Nephron progenitor cell (in vitro differentiated cells): ENCODE results near the gene ATXN2.
"Not testable (repeated sequence)": the region's sequence is repeated elsewhere in the genome, so short reads cannot be mapped to it uniquely, and the experiment has no call there.

Source experiments
- DNase-seq: peaks from one replicate; pipeline ENCODE4 v3.0.0; 2021
- H3K27ac Mint-ChIP-seq: 2 replicates; pipeline ENCODE4 v1.8.0; 2021; ENCODE audit warnings: mild to moderate bottlenecking, moderate library complexity, mixed read lengths
- H3K27me3 Mint-ChIP-seq: 2 replicates; pipeline ENCODE4 v1.8.0; 2021; ENCODE audit warnings: mild to moderate bottlenecking, low read depth, mixed read lengths; ENCODE audit not compliant: poor library complexity
- H3K36me3 Mint-ChIP-seq: 2 replicates; pipeline ENCODE4 v1.8.0; 2021; ENCODE audit warnings: low read depth, mixed read lengths
- H3K4me1 Mint-ChIP-seq: 2 replicates; pipeline ENCODE4 v1.8.0; 2021; ENCODE audit warnings: mixed read lengths
- H3K4me3 Mint-ChIP-seq: 2 replicates; pipeline ENCODE4 v1.8.0; 2021; ENCODE audit warnings: mild to moderate bottlenecking, moderate library complexity, mixed read lengths
- H3K9me3 Mint-ChIP-seq: 2 replicates; pipeline ENCODE4 v1.8.0; 2021; ENCODE audit warnings: mild to moderate bottlenecking, moderate library complexity, mixed read lengths
- TF ChIP-seq, protein P1 (sequence below): fragments of 200-600 bp; sonication (generic); IDR thresholded peaks from 2 replicates; pipeline ENCODE4 v1.5.0; 2021; ENCODE audit warnings: antibody characterized with exemption

ATXN2 gene

DNA sequence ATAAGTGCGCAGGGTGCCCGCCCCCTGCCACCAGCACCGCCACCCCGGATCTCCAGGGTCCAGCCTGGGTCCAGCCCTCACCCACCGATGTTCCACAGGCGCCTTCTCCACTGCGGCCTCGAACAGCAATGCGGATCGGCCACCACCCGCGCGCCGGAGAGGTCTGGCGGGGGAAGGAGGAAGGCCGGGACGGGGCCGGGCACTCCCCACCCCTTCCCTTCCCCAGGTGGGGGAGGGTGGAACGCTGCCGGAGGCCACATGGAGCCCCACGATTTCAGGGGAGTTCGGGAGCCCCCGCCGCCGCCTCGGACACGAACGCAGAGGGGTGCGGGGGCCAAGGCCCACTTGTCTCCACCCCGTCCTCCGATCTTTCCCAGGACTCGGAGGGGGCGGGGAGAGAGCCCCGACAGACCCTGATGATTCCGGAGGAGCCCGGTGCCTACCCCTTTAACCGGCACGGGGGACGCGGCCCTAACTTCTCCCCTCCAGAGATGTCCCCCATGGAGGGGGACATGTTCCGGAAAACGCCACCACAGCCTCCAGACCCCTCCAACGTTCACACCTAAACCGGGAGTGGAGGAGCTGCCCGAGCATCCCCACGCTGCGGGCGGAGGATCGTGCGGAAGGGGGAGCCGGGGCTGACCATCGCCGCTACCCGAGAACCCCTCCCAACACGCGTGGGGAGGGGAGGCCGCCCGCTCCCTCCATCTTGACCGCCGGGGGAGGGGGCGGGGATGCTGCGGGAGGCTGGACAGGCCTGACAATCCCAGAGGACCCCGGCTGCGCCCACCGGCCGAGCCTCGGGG is 1.1 kb downstream of the ATXN2 start:
- Mint-ChIP-seq H3K27me3 (peaks cover 4% of the 10 kb centered on the region), H3K4me3 (peak overlapping the region; percentile 94), H3K36me3 (peaks cover 21% of the 10 kb centered on the region), H3K27ac (peak overlapping the region; percentile 97), H3K9me3 (peaks cover 6% of the 10 kb centered on the region), H3K4me1 (peaks cover 45% of the 10 kb centered on the region)
- TF ChIP-seq, protein P1, sequence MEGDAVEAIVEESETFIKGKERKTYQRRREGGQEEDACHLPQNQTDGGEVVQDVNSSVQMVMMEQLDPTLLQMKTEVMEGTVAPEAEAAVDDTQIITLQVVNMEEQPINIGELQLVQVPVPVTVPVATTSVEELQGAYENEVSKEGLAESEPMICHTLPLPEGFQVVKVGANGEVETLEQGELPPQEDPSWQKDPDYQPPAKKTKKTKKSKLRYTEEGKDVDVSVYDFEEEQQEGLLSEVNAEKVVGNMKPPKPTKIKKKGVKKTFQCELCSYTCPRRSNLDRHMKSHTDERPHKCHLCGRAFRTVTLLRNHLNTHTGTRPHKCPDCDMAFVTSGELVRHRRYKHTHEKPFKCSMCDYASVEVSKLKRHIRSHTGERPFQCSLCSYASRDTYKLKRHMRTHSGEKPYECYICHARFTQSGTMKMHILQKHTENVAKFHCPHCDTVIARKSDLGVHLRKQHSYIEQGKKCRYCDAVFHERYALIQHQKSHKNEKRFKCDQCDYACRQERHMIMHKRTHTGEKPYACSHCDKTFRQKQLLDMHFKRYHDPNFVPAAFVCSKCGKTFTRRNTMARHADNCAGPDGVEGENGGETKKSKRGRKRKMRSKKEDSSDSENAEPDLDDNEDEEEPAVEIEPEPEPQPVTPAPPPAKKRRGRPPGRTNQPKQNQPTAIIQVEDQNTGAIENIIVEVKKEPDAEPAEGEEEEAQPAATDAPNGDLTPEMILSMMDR: no peak
- DNase-seq: peak; percentile 66

DNA sequence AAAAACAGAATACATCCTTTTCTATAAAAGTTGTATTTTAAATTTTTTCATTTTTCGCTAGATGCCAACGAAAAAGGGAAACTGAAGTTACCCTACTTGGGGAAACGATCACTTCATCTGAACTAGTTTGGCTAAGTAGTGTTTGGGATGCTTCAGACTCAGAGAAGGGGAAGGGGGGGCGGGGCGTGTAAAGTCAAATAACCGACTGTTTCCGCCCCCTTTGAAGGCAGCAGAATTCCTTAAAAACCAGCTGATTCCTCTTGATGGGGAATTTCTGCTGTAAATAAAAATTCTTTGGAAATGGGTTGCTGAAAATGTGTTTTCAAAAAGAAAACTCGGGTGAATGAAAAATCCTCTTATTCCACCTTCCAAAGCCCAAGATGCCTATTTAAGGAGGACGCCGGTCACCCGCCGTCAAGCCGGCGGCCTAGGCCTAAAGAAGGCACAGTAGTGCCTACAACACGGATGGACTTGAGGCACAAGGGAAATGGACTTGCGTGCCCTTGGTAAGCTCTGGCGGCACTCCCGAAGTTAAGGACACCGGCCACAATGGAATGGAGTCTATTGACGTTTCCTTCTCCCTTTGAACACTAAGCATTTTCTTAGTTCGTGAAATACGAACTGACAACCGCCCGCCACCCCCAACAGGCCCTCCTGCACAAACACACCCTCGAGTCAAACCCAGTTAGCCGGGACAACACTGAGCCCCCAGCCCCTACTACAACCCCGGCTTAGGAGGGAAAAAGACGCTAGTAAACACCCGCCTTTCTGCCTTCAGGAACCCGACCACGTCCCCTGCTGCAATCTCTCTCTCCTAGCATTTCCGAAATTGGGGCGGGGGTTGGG is 1.9 kb downstream of the ATXN2 start:
- H3K27me3 Mint-ChIP-seq: peaks cover 4% of the 10 kb centered on the region

DNA sequence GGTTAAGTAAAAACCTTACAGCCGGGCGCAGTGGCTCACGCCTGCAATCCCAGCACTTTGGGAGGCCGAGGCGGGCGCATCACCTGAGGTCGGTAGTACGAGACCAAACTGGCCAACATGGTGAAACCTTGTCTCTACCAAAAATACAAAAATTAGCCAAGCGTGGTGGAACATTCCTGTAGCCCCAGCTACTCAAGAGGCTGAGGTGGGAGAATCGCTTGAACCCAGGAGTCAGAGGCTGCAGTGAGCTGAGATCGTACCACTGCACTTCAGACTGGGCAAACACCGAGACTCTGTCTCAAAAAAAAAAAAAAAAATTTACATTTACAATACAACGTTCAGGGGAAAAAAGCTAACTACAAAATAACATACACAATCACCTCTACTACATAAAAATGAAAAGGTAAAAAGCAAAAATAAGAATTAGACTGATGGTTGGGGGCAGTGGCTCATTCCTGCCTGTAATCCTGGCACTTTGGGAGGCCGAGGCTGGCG is 3.7 kb downstream of the ATXN2 start:
- peaks cover 10% of the 10 kb centered on the region for H3K36me3 Mint-ChIP-seq
- peaks cover 48% of the 10 kb centered on the region for H3K4me1 Mint-ChIP-seq
- not testable (repeated sequence) for H3K9me3 Mint-ChIP-seq, DNase-seq, H3K27me3 Mint-ChIP-seq
- peak overlapping the region; percentile 94 for H3K4me3 Mint-ChIP-seq
- H3K27ac Mint-ChIP-seq: peak overlapping the region; percentile 86

More for the DNA sequence above, 1.9 kb downstream of the ATXN2 start:
- TF ChIP-seq, protein P1: no peak
- peaks cover 45% of the 10 kb centered on the region for H3K4me1 Mint-ChIP-seq
- peaks cover 3% of the 10 kb centered on the region for H3K9me3 Mint-ChIP-seq
- H3K36me3 Mint-ChIP-seq: peaks cover 17% of the 10 kb centered on the region
- peak overlapping the region; percentile 97 for H3K27ac Mint-ChIP-seq
- peak overlapping the region; percentile 94 for H3K4me3 Mint-ChIP-seq
- DNase-seq: peak; percentile 40

DNA sequence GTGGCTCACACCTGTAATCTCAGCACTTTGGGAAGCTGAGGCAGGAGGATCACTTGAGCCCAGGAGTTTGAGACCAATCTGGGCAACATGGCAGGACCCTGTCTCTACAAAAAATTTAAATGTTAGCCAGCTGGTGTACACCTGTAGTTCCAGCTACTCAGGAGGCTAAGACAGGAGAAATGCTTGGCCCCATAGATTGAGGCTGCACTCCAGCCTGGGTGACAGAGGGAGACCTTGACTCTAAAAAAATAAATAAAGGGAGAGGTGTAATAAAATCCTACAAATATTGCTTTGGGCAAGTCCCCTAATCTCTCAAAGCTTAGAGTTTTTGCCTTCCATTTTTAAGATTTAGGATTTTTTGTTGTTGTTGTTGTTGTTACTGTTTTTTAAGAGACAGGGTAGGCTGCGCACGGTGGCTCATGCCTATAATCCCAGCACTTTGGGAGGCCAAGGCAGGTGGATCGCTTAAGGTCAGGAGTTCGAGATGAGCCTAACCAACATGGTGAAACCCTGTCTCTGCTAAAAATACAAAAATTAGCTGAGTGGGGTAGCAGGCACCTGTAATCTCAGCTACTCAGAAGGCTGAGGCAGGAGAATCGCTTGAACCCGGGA is 7.6 kb downstream of the ATXN2 start:
- Mint-ChIP-seq H3K27ac (peak overlapping the region; percentile 32), H3K36me3 (peaks cover 23% of the 10 kb centered on the region), H3K4me1 (peaks cover 34% of the 10 kb centered on the region)
- H3K9me3 Mint-ChIP-seq, DNase-seq, H3K27me3 Mint-ChIP-seq, H3K4me3 Mint-ChIP-seq: not testable (repeated sequence)

DNA sequence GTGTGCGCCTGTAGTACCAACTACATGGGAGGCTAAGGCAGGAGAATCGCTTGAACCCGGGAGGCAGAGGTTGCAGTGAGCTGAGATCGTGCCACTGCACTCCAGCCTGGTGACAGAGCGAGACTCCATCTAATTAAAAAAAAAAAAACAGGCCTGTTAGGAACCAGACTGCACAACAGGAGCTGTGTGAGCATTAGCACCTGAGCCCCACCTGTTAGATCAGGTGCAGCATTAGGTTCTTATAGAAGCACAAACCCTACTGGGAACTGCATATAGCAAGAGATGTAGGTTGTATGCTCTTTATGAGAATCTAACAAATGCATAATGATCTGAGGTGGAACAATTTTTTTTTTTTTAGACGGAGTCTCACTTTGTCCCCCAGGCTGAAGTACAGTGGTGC is 8.6 kb downstream of the ATXN2 start:
- no peaks in the 10 kb centered on the region for H3K9me3 Mint-ChIP-seq
- no peak overlapping the region for H3K4me3 Mint-ChIP-seq
- no peaks in the 10 kb centered on the region for H3K27me3 Mint-ChIP-seq
- DNase-seq: no peak
- TF ChIP-seq, protein P1: no peak
- peaks cover 24% of the 10 kb centered on the region for H3K36me3 Mint-ChIP-seq
- H3K4me1 Mint-ChIP-seq: peaks cover 25% of the 10 kb centered on the region
- H3K27ac Mint-ChIP-seq: no peak overlapping the region

DNA sequence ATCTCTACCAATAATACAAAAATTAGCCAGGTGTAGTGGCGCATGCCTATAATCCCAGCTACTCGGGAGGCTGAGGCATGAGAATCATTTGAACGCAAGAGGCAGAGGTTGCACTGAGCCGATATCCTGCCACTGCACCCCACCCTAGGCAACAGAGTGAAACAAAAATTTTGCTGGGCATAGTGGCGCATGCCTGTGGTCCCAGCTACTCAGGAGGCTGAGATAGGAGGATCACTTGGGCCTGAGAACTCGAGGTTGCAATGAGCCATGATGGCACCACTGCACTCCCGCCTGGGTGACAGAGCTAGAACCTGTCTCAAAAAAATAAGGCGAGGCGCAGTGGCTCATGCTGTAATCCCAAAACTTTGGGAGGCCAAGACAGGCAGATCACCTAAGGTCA is 9.5 kb downstream of the ATXN2 start:
- TF ChIP-seq, protein P1: no peak
- H3K27ac Mint-ChIP-seq: no peak overlapping the region
- no peak overlapping the region for H3K4me3 Mint-ChIP-seq
- no peaks in the 10 kb centered on the region for H3K9me3 Mint-ChIP-seq
- H3K4me1 Mint-ChIP-seq: peaks cover 15% of the 10 kb centered on the region
- H3K27me3 Mint-ChIP-seq: no peaks in the 10 kb centered on the region
- peaks cover 28% of the 10 kb centered on the region for H3K36me3 Mint-ChIP-seq
- no peak for DNase-seq
